WTC11 (cell line): ENCODE results near the gene CDH7. TPM values are rescaled to one million over a fixed set of nuclear protein-coding genes. Genes with fewer than 3 reads are reported as not detected.

Source experiments
- ATAC-seq: fragments of 200-7000 bp; cut with Tn5 transposase; 2 replicates; pipeline ENCODE4 v1.10.0; 2021; ENCODE audit warnings: mild to moderate bottlenecking, moderate library complexity
- CTCF ChIA-PET: fragments of 300-600 bp; sonication (Branson Sonifier 250); formaldehyde crosslinking; loops from one replicate; lab custom pipeline; 2021; ENCODE audit warnings: antibody characterized with exemption; lab: Charles Lee
- POLR2A ChIA-PET: fragments of 350-600 bp; sonication (Branson Sonifier 250); formaldehyde crosslinking; loops from one replicate; lab custom pipeline; 2021; ENCODE audit warnings: antibody characterized with exemption; lab: Charles Lee
- DNase-seq: peaks from one replicate; pipeline ENCODE4 v3.0.0; 2021; ENCODE audit warnings: low spot score
- H3K27ac Mint-ChIP-seq: 2 replicates; pipeline ENCODE4 v1.8.0; 2021; ENCODE audit warnings: mixed read lengths
- H3K27me3 Mint-ChIP-seq: 2 replicates; pipeline ENCODE4 v1.8.0; 2021; ENCODE audit warnings: low read depth, mild to moderate bottlenecking, moderate library complexity, mixed read lengths
- H3K36me3 Mint-ChIP-seq: 2 replicates; pipeline ENCODE4 v1.8.0; 2021; ENCODE audit warnings: mixed read lengths
- H3K4me1 Mint-ChIP-seq: 2 replicates; pipeline ENCODE4 v1.8.0; 2022; ENCODE audit warnings: mixed read lengths
- H3K4me3 Mint-ChIP-seq: 2 replicates; pipeline ENCODE4 v1.8.0; 2021; ENCODE audit warnings: mild to moderate bottlenecking, moderate library complexity, mixed read lengths
- H3K9me3 Mint-ChIP-seq: 2 replicates; pipeline ENCODE4 v1.8.0; 2021; ENCODE audit warnings: mixed read lengths
- ELF4 ChIP-seq: sonication (generic); formaldehyde crosslinking; IDR thresholded peaks from 2 replicates; pipeline ENCODE4 v1.8.1; 2022; ENCODE audit warnings: low read depth, mild to moderate bottlenecking, moderate library complexity, missing genetic modification reagents
- GABPB1 ChIP-seq: sonication (generic); formaldehyde crosslinking; IDR thresholded peaks from 2 replicates; pipeline ENCODE4 v1.8.1; 2023; ENCODE audit warnings: mild to moderate bottlenecking, missing genetic modification reagents
- GRHL2 ChIP-seq: fragments of 250-450 bp; sonication (Bioruptor Pico); IDR thresholded peaks from 2 replicates; pipeline ENCODE4 v1.8.0; 2022; ENCODE audit warnings: mild to moderate bottlenecking, moderate library complexity; ENCODE audit not compliant: insufficient replicate concordance, severe bottlenecking
- IRF1 ChIP-seq: sonication (generic); formaldehyde crosslinking; IDR thresholded peaks from 2 replicates; pipeline ENCODE4 v1.8.0; 2023; ENCODE audit warnings: missing genetic modification reagents
- IRF2 ChIP-seq: sonication (generic); formaldehyde crosslinking; IDR thresholded peaks from 2 replicates; pipeline ENCODE4 v1.8.0; 2022; ENCODE audit warnings: low read depth, missing genetic modification reagents, borderline replicate concordance
- KAT7 ChIP-seq: sonication (generic); formaldehyde crosslinking; IDR thresholded peaks from 2 replicates; pipeline ENCODE4 v1.8.1; 2023; ENCODE audit warnings: missing genetic modification reagents, mild to moderate bottlenecking, borderline replicate concordance
- RELA ChIP-seq: sonication (generic); formaldehyde crosslinking; IDR thresholded peaks from 2 replicates; pipeline ENCODE4 v1.8.1; 2022; ENCODE audit warnings: missing genetic modification reagents, mild to moderate bottlenecking, borderline replicate concordance
- TCF7 ChIP-seq: sonication (generic); formaldehyde crosslinking; IDR thresholded peaks from 2 replicates; pipeline ENCODE4 v1.8.0; 2022; ENCODE audit warnings: mild to moderate bottlenecking, low read depth, missing genetic modification reagents, moderate library complexity
- TEAD4 ChIP-seq: sonication (generic); formaldehyde crosslinking; IDR thresholded peaks from 2 replicates; pipeline ENCODE4 v1.8.0; 2022; ENCODE audit warnings: mild to moderate bottlenecking, missing genetic modification reagents
- ZNF138 ChIP-seq: sonication (generic); formaldehyde crosslinking; conservative IDR thresholded peaks from 2 replicates; pipeline ENCODE4 v1.8.1; 2022; ENCODE audit warnings: mild to moderate bottlenecking, moderate library complexity, missing genetic modification reagents
- ZNF219 ChIP-seq: sonication (generic); formaldehyde crosslinking; IDR thresholded peaks from 2 replicates; pipeline ENCODE4 v1.8.0; 2023; ENCODE audit warnings: missing genetic modification reagents, mild to moderate bottlenecking, borderline replicate concordance
- ZNF317 ChIP-seq: sonication (generic); formaldehyde crosslinking; IDR thresholded peaks from 2 replicates; pipeline ENCODE4 v1.8.1; 2023; ENCODE audit warnings: low read depth, mild to moderate bottlenecking, moderate library complexity, missing genetic modification reagents, borderline replicate concordance
- ZNF416 ChIP-seq: fragments of 250-450 bp; sonication (Bioruptor Pico); IDR thresholded peaks from 2 replicates; pipeline ENCODE4 v1.9.0; 2021; ENCODE audit warnings: mild to moderate bottlenecking, inconsistent platforms
- ZNF423 ChIP-seq: fragments of 250-450 bp; sonication (Bioruptor Pico); IDR thresholded peaks from 2 replicates; pipeline ENCODE4 v2.1.2; 2022; ENCODE audit warnings: mild to moderate bottlenecking, moderate library complexity
- ZNF512 ChIP-seq: sonication (generic); formaldehyde crosslinking; IDR thresholded peaks from 2 replicates; pipeline ENCODE4 v1.8.1; 2022; ENCODE audit warnings: missing genetic modification reagents, borderline replicate concordance
- total RNA-seq: library from RNA; stranded (reverse); gene quantifications from 3 replicates; pipeline ENCODE4 v1.2.3, GENCODE V29; 2021
- TF ChIP-seq, protein P1 (sequence below): fragments of 250-450 bp; sonication (Bioruptor Pico); IDR thresholded peaks from 2 replicates; pipeline ENCODE4 v2.1.2; 2022; ENCODE audit warnings: mild to moderate bottlenecking, moderate library complexity
- TF ChIP-seq, protein P2 (sequence below): sonication (generic); formaldehyde crosslinking; IDR thresholded peaks from 2 replicates; pipeline ENCODE4 v1.8.1; 2022; ENCODE audit warnings: mild to moderate bottlenecking, missing genetic modification reagents, moderate library complexity, borderline replicate concordance
- TF ChIP-seq, protein P3 (sequence below): fragments of 250-450 bp; sonication (Bioruptor Pico); IDR thresholded peaks from 2 replicates; pipeline ENCODE4 v1.9.0; 2021; ENCODE audit warnings: mild to moderate bottlenecking, borderline replicate concordance
- TF ChIP-seq, protein P4 (sequence below): sonication (generic); formaldehyde crosslinking; IDR thresholded peaks from 2 replicates; pipeline ENCODE4 v1.8.1; 2022; ENCODE audit warnings: low read depth, missing genetic modification reagents, borderline replicate concordance
- TF ChIP-seq, protein P5 (sequence below): fragments of 250-450 bp; sonication (Bioruptor Pico); IDR thresholded peaks from 2 replicates; pipeline ENCODE4 v1.8.0; 2021; ENCODE audit warnings: mild to moderate bottlenecking

CDH7 gene
- total RNA-seq, 1 experiment from 2014 or later, result 1.3 TPM

DNA sequence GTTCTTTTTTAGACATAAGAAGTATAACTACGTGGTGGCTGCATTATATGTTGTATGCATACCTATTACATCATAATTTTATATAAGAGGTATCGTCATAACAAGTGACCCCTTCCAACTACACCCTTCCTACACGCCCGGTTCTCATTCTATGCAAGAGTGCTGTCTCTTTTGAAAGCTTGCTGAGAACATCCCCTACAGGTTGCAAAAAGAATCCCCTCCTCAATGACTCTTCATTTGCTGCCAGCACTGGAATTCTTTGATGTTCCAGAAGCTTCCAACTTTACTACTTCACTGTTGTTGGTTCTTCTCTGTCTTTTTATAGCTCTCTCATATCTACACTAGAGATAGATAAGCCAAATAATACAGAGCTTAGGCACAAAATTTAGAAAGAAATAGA, 66.4 kb downstream of the CDH7 start:
- CTCF ChIA-PET, result interaction anchor here (0.7 kb wide), 1 partner anchor 33 kb away, joined by 3 read pairs; no protein-coding TSS in a partner anchor
- H3K27me3 Mint-ChIP-seq, result no peaks in the 10 kb centered on the region
- no peak overlapping the region for H3K27ac Mint-ChIP-seq
- no peaks in the 10 kb centered on the region for H3K36me3 Mint-ChIP-seq
- POLR2A ChIA-PET, result no interaction called here
- no peak for DNase-seq
- TF ChIP-seq, protein P1, sequence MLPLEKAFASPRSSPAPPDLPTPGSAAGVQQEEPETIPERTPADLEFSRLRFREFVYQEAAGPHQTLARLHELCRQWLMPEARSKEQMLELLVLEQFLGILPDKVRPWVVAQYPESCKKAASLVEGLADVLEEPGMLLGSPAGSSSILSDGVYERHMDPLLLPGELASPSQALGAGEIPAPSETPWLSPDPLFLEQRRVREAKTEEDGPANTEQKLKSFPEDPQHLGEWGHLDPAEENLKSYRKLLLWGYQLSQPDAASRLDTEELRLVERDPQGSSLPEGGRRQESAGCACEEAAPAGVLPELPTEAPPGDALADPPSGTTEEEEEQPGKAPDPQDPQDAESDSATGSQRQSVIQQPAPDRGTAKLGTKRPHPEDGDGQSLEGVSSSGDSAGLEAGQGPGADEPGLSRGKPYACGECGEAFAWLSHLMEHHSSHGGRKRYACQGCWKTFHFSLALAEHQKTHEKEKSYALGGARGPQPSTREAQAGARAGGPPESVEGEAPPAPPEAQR (CRISPR knock-in tag), result no peak
- TF ChIP-seq IRF1 (CRISPR knock-in tag) (no peak), RELA (CRISPR knock-in tag) (no peak), ZNF219 (no peak), TCF7 (CRISPR knock-in tag) (no peak)
- no peak for ATAC-seq
- H3K9me3 Mint-ChIP-seq, result no peaks in the 10 kb centered on the region
- no peak overlapping the region for H3K4me3 Mint-ChIP-seq
- H3K4me1 Mint-ChIP-seq, result no peaks in the 10 kb centered on the region

DNA sequence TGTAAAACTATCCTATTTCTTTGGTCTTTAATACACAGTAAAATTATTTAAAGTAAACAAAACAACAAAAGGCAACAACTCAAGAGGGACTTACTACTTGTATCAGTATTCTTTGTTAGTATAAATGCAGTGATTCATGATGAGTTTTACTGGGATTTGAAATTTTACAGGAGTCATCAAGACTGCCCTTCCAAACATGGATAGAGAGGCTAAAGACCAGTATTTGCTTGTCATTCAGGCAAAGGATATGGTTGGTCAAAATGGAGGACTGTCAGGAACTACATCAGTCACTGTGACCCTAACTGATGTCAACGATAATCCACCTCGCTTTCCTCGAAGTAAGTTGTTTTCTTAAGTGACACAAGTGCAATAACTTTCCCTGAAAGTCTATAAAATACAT, 71.1 kb downstream of the CDH7 start:
- Mint-ChIP-seq H3K4me1 (no peaks in the 10 kb centered on the region), H3K36me3 (no peaks in the 10 kb centered on the region), H3K9me3 (no peaks in the 10 kb centered on the region), H3K4me3 (no peak overlapping the region), H3K27me3 (no peaks in the 10 kb centered on the region), H3K27ac (no peak overlapping the region)
- CTCF ChIA-PET, result no interaction called here
- DNase-seq (no peak), ATAC-seq (no peak)
- POLR2A ChIA-PET, result no interaction called here
- TF ChIP-seq ZNF317 (CRISPR knock-in tag), result no peak
- no peak for TF ChIP-seq ZNF219
- no peak for TF ChIP-seq ELF4 (CRISPR knock-in tag)
- TF ChIP-seq GABPB1 (CRISPR knock-in tag), result no peak
- TF ChIP-seq, protein P2, sequence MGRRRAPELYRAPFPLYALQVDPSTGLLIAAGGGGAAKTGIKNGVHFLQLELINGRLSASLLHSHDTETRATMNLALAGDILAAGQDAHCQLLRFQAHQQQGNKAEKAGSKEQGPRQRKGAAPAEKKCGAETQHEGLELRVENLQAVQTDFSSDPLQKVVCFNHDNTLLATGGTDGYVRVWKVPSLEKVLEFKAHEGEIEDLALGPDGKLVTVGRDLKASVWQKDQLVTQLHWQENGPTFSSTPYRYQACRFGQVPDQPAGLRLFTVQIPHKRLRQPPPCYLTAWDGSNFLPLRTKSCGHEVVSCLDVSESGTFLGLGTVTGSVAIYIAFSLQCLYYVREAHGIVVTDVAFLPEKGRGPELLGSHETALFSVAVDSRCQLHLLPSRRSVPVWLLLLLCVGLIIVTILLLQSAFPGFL (CRISPR knock-in tag), result no peak
- TF ChIP-seq, protein P3, sequence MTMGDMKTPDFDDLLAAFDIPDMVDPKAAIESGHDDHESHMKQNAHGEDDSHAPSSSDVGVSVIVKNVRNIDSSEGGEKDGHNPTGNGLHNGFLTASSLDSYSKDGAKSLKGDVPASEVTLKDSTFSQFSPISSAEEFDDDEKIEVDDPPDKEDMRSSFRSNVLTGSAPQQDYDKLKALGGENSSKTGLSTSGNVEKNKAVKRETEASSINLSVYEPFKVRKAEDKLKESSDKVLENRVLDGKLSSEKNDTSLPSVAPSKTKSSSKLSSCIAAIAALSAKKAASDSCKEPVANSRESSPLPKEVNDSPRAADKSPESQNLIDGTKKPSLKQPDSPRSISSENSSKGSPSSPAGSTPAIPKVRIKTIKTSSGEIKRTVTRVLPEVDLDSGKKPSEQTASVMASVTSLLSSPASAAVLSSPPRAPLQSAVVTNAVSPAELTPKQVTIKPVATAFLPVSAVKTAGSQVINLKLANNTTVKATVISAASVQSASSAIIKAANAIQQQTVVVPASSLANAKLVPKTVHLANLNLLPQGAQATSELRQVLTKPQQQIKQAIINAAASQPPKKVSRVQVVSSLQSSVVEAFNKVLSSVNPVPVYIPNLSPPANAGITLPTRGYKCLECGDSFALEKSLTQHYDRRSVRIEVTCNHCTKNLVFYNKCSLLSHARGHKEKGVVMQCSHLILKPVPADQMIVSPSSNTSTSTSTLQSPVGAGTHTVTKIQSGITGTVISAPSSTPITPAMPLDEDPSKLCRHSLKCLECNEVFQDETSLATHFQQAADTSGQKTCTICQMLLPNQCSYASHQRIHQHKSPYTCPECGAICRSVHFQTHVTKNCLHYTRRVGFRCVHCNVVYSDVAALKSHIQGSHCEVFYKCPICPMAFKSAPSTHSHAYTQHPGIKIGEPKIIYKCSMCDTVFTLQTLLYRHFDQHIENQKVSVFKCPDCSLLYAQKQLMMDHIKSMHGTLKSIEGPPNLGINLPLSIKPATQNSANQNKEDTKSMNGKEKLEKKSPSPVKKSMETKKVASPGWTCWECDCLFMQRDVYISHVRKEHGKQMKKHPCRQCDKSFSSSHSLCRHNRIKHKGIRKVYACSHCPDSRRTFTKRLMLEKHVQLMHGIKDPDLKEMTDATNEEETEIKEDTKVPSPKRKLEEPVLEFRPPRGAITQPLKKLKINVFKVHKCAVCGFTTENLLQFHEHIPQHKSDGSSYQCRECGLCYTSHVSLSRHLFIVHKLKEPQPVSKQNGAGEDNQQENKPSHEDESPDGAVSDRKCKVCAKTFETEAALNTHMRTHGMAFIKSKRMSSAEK, result no peak
- no peak for TF ChIP-seq IRF2 (CRISPR knock-in tag)
- no peak for TF ChIP-seq TEAD4 (CRISPR knock-in tag)
- TF ChIP-seq ZNF138 (CRISPR knock-in tag), result no peak
- no peak for TF ChIP-seq KAT7 (CRISPR knock-in tag)
- no peak for TF ChIP-seq GRHL2
- TF ChIP-seq, protein P4, sequence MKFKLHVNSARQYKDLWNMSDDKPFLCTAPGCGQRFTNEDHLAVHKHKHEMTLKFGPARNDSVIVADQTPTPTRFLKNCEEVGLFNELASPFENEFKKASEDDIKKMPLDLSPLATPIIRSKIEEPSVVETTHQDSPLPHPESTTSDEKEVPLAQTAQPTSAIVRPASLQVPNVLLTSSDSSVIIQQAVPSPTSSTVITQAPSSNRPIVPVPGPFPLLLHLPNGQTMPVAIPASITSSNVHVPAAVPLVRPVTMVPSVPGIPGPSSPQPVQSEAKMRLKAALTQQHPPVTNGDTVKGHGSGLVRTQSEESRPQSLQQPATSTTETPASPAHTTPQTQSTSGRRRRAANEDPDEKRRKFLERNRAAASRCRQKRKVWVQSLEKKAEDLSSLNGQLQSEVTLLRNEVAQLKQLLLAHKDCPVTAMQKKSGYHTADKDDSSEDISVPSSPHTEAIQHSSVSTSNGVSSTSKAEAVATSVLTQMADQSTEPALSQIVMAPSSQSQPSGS (CRISPR knock-in tag), result no peak
- no peak for TF ChIP-seq ZNF423 (CRISPR knock-in tag)
- TF ChIP-seq, protein P5, sequence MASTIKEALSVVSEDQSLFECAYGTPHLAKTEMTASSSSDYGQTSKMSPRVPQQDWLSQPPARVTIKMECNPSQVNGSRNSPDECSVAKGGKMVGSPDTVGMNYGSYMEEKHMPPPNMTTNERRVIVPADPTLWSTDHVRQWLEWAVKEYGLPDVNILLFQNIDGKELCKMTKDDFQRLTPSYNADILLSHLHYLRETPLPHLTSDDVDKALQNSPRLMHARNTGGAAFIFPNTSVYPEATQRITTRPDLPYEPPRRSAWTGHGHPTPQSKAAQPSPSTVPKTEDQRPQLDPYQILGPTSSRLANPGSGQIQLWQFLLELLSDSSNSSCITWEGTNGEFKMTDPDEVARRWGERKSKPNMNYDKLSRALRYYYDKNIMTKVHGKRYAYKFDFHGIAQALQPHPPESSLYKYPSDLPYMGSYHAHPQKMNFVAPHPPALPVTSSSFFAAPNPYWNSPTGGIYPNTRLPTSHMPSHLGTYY (CRISPR knock-in tag), result no peak
- TF ChIP-seq ZNF512 (CRISPR knock-in tag), result no peak
- TF ChIP-seq ZNF416 (CRISPR knock-in tag), result no peak
